Keratinocyte (primary cell): Measurements from ENCODE around the gene CDH13. TPM values are rescaled to one million over a fixed set of nuclear protein-coding genes. Genes with fewer than 3 reads are reported as not detected.

Experiments
- DNase-seq: peaks from one replicate; pipeline ENCODE4 v3.0.0-alpha.2; 2011; ENCODE audit warnings: low read depth, missing footprints, low spot score
- FAIRE-seq: peaks from 2 replicates; lab custom pipeline; 2011; peaks lifted over from hg19 to GRCh38; lab: Jason Lieb, UNC
- H2AFZ ChIP-seq: 2 replicates; pipeline ENCODE4 v1.6.0; 2012; ENCODE audit warnings: low read length, control low read depth, inconsistent platforms; ENCODE audit not compliant: control insufficient read depth
- H3K27ac ChIP-seq: 2 replicates; pipeline ENCODE4 v1.5.1; 2011; ENCODE audit warnings: low read length; ENCODE audit not compliant: control insufficient read depth, insufficient read depth
- H3K27me3 ChIP-seq: 3 replicates; pipeline ENCODE4 v1.6.0; 2011; ENCODE audit warnings: low read length; ENCODE audit not compliant: control insufficient read depth, insufficient read depth; ENCODE audit errors: extremely low read depth
- H3K36me3 ChIP-seq, 2 experiments: 2 replicates in 1 of 2; 3 replicates in 1 of 2; pipeline ENCODE4 v1.5.1; 2011; ENCODE audit warnings: low read length in 2 of 2, mild to moderate bottlenecking in 1 of 2; ENCODE audit not compliant: control insufficient read depth in 2 of 2, insufficient read depth in 2 of 2; ENCODE audit errors: extremely low read depth in 1 of 2
- H3K4me1 ChIP-seq: 3 replicates; pipeline ENCODE4 v1.5.1; 2011; ENCODE audit warnings: low read length; ENCODE audit not compliant: control insufficient read depth, insufficient read depth; ENCODE audit errors: extremely low read depth
- H3K4me2 ChIP-seq: 3 replicates; pipeline ENCODE4 v1.6.0; 2011; ENCODE audit warnings: low read depth, low read length; ENCODE audit not compliant: control insufficient read depth, insufficient read depth; ENCODE audit errors: extremely low read depth
- H3K4me3 ChIP-seq, 3 experiments: fragments of 200-600 bp in 1 of 3; sonication (generic) in 1 of 3; 2 replicates in 2 of 3; 3 replicates in 1 of 3; pipeline ENCODE4 v1.5.1; 2011 to 2016; ENCODE audit warnings: low read length in 3 of 3, mild to moderate bottlenecking in 3 of 3, control low read depth in 2 of 3, inconsistent platforms in 1 of 3, low read depth in 1 of 3, mixed read lengths in 1 of 3, mixed run types in 1 of 3, moderate library complexity in 1 of 3; ENCODE audit not compliant: control insufficient read depth in 2 of 3, insufficient read depth in 2 of 3; ENCODE audit errors: extremely low read depth in 1 of 3
- H3K79me2 ChIP-seq: 2 replicates; pipeline ENCODE4 v1.6.0; 2012; ENCODE audit warnings: low read length; ENCODE audit not compliant: control insufficient read depth, insufficient read depth
- H3K9ac ChIP-seq: 3 replicates; pipeline ENCODE4 v1.6.0; 2011; ENCODE audit warnings: low read length; ENCODE audit not compliant: control insufficient read depth, insufficient read depth; ENCODE audit errors: extremely low read depth
- H3K9me1 ChIP-seq: 3 replicates; pipeline ENCODE4 v1.6.0; 2011; ENCODE audit warnings: low read length; ENCODE audit not compliant: control insufficient read depth, insufficient read depth; ENCODE audit errors: extremely low read depth
- H3K9me3 ChIP-seq: 2 replicates; pipeline ENCODE4 v1.5.1; 2012; ENCODE audit warnings: low read depth, low read length; ENCODE audit not compliant: control insufficient read depth
- H4K20me1 ChIP-seq: 3 replicates; pipeline ENCODE4 v1.6.0; 2011; ENCODE audit warnings: low read length; ENCODE audit not compliant: control insufficient read depth, insufficient read depth; ENCODE audit errors: extremely low read depth
- CTCF ChIP-seq, 3 experiments: IDR thresholded peaks in 1 of 3; conservative IDR thresholded peaks in 1 of 3; optimal IDR thresholded peaks in 1 of 3; 2 replicates in 2 of 3; 3 replicates in 1 of 3; pipeline versions ENCODE3 to v1.5.1; 2011; ENCODE audit warnings: low read length in 3 of 3, mild to moderate bottlenecking in 3 of 3, moderate library complexity in 2 of 3, control low read depth in 1 of 3, inconsistent platforms in 1 of 3; ENCODE audit not compliant: insufficient read depth in 2 of 3; ENCODE audit errors: extremely low read depth in 1 of 3
- EZH2 ChIP-seq: IDR thresholded peaks from one replicate; pipeline ENCODE4 v1.6.1; 2012; ENCODE audit warnings: inconsistent platforms, mild to moderate bottlenecking, low read length, moderate library complexity
- dilution Hi-C: fragments of 300-500 bp; cut with MboI; formaldehyde crosslinking; loops from one replicate; pipeline ENCODE4 v1.7.0; 2020; ENCODE audit warnings: low sequenced_read_pairs; ENCODE audit not compliant: extremely low pct_ligation_motif_present
- polyA plus RNA-seq, 5 experiments: library from polyadenylated mRNA; depleted of rRNA in 3 of 5; stranded (reverse) in 3 of 5; stranded (forward) in 1 of 5; unstranded in 1 of 5; fragments of >200 nt; gene quantifications; 1 replicate in 1 of 5; 2 replicates in 3 of 5; 3 replicates in 1 of 5; pipeline versions ENCODE4 v1.2.1 to v1.2.3, GENCODE V29; 2011 to 2012; ENCODE audit warnings: missing spikeins in 2 of 5, low read depth in 1 of 5, low replicate concordance in 1 of 5

CDH13 gene
- polyA plus RNA-seq, 1 donor (not counting 4 experiments of a cell fraction or from before 2014, with no cell fraction given), result 111 TPM

- FAIRE-seq (no peak), DNase-seq (no peak)
- Histone ChIP-seq H3K4me2 (no peak overlapping the region), H3K9ac (no peak overlapping the region), H3K9me3 (no peaks in the 10 kb centered on the region), H3K9me1 (no peaks in the 10 kb centered on the region), H3K27me3 (no peaks in the 10 kb centered on the region), H3K36me3 (no peaks in the 10 kb centered on the region), H3K4me3 (no peak overlapping the region), H3K27ac (no peak overlapping the region), H3K4me1 (no peaks in the 10 kb centered on the region), H4K20me1 (no peaks in the 10 kb centered on the region), H2AFZ (no peak overlapping the region), H3K79me2 (no peaks in the 10 kb centered on the region)
- TF ChIP-seq CTCF (optimal IDR thresholded peaks at IDR 0.05 in 1 of 3, IDR thresholded peaks at IDR 0.05 in 1 of 3, conservative IDR thresholded peaks at IDR 0.05 in 1 of 3; ENCODE audit: extremely low read depth in 1 of 3, insufficient read depth in 2 of 3, low read length in 3 of 3), result no peak
- TF ChIP-seq EZH2, result no peak
- dilution Hi-C loops, result no loop called here
Measured at GRCh38 chr16:83842291-83842690, 1215.5 kb downstream of the CDH13 start.

DNA sequence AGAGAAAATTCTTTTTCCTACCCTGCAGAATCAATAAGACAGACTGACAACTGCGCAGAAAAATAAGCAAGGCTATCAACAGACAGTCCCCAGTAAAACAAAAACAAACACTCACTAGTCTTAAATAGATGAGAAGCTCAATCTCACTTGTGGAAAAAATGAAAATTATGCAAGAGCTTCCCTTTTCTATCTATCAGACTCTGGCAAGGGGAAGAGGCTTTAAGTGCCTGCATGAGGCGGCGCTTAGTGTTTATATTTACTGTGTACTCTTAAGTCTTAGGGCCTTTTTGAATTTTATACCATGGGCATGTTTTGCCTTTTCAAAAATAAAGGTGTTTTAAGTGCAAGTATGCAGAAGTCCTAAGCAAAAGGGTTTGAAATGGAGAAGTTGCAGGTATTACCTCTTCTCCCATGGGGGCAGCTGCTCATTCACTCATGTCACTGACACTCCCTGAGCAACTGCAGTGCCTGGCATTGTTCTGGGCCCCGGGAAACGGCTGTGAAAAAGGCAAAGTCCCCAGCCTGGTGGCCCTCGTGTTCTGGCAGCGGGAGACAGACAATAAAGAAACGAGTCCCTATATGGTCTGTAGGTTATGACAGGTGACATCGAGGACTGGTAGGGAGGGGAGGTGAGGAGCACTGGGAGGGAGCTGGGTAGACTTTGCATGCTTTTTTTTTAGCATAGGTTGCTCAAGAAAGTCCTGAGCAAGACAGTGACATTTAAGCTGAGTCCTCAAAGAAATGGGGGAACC lies 1216.2 kb downstream of the CDH13 start:
- Histone ChIP-seq H3K27me3 (no peaks in the 10 kb centered on the region), H2AFZ (no peak overlapping the region), H3K4me3 (no peak overlapping the region), H3K4me1 (no peaks in the 10 kb centered on the region), H4K20me1 (no peaks in the 10 kb centered on the region), H3K79me2 (no peaks in the 10 kb centered on the region), H3K9ac (no peak overlapping the region), H3K4me2 (no peak overlapping the region), H3K9me3 (no peaks in the 10 kb centered on the region), H3K36me3 (no peaks in the 10 kb centered on the region), H3K9me1 (no peaks in the 10 kb centered on the region), H3K27ac (no peak overlapping the region)
- no peak for DNase-seq
- dilution Hi-C loops, result no loop called here
- TF ChIP-seq EZH2, result no peak
- TF ChIP-seq CTCF (optimal IDR thresholded peaks at IDR 0.05 in 1 of 3, IDR thresholded peaks at IDR 0.05 in 1 of 3, conservative IDR thresholded peaks at IDR 0.05 in 1 of 3; ENCODE audit: extremely low read depth in 1 of 3, insufficient read depth in 2 of 3, low read length in 3 of 3), result no peak
- no peak for FAIRE-seq
